ENCODE measurements around the gene WDR1.

The WDR1 gene, protein sequence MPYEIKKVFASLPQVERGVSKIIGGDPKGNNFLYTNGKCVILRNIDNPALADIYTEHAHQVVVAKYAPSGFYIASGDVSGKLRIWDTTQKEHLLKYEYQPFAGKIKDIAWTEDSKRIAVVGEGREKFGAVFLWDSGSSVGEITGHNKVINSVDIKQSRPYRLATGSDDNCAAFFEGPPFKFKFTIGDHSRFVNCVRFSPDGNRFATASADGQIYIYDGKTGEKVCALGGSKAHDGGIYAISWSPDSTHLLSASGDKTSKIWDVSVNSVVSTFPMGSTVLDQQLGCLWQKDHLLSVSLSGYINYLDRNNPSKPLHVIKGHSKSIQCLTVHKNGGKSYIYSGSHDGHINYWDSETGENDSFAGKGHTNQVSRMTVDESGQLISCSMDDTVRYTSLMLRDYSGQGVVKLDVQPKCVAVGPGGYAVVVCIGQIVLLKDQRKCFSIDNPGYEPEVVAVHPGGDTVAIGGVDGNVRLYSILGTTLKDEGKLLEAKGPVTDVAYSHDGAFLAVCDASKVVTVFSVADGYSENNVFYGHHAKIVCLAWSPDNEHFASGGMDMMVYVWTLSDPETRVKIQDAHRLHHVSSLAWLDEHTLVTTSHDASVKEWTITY

GRCh38 chr4:10116569-10117358 lies at the start of gene WDR1:
TSS of gene WDR1 (minus strand) at chr4:10116799. CDS start at chr4:10116666, 133 bp downstream.
- DNase-seq (peak; percentile 91), ATAC-seq (ENCODE audit: insufficient read depth, low read depth) (peak; percentile 81)
- peak within 1 kb of the TSS; percentile 88 for H3K27ac ChIP-seq (ENCODE audit: low read length)
- peak within 1 kb of the TSS; percentile 59 to 88; a peak in 3 of 4 replicates for H3K4me3 ChIP-seq (ENCODE audit: low read depth in 1 of 2, low read length in 2 of 2)
- peaks cover 44% of the 10 kb centered on the region for H3K36me3 ChIP-seq (ENCODE audit: insufficient read depth, low read length)
- H3K4me1 ChIP-seq (ENCODE audit: insufficient read depth, low read length): peaks cover 72% of the 10 kb centered on the region
- H3K79me2 ChIP-seq (ENCODE audit: insufficient read depth, low read length): peaks cover 49% of the 10 kb centered on the region
- no peaks in the 10 kb centered on the region for H3K27me3 ChIP-seq (ENCODE audit: insufficient read depth, low read length, poor library complexity)
- H4K20me1 ChIP-seq (ENCODE audit: insufficient read depth, low read length): peaks cover 44% of the 10 kb centered on the region
- peak within 1 kb of the TSS; percentile 82 for H3K4me2 ChIP-seq (ENCODE audit: insufficient read depth, low read length)
- H2AFZ ChIP-seq (ENCODE audit: low read depth, low read length): peak within 1 kb of the TSS; percentile 77
- H3K9ac ChIP-seq (ENCODE audit: low read depth, low read length): peak within 1 kb of the TSS; percentile 63
- no peaks in the 10 kb centered on the region for H3K9me3 ChIP-seq (ENCODE audit: insufficient read depth, low read length, severe bottlenecking)
- TF ChIP-seq, protein P1, sequence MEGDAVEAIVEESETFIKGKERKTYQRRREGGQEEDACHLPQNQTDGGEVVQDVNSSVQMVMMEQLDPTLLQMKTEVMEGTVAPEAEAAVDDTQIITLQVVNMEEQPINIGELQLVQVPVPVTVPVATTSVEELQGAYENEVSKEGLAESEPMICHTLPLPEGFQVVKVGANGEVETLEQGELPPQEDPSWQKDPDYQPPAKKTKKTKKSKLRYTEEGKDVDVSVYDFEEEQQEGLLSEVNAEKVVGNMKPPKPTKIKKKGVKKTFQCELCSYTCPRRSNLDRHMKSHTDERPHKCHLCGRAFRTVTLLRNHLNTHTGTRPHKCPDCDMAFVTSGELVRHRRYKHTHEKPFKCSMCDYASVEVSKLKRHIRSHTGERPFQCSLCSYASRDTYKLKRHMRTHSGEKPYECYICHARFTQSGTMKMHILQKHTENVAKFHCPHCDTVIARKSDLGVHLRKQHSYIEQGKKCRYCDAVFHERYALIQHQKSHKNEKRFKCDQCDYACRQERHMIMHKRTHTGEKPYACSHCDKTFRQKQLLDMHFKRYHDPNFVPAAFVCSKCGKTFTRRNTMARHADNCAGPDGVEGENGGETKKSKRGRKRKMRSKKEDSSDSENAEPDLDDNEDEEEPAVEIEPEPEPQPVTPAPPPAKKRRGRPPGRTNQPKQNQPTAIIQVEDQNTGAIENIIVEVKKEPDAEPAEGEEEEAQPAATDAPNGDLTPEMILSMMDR (IDR thresholded peaks at IDR 0.05; ENCODE audit: borderline replicate concordance, extremely low read depth, low read length, poor library complexity, severe bottlenecking): no peak
- no peak for TF ChIP-seq EZH2 (IDR thresholded peaks at IDR 0.05; ENCODE audit: borderline replicate concordance, low read depth, low read length, severe bottlenecking)

GRCh38 chr4:10164877-10165283 lies 48.3 kb upstream of the WDR1 start:
- H3K9me3 ChIP-seq (ENCODE audit: insufficient read depth, low read length, severe bottlenecking): no peaks in the 10 kb centered on the region
- DNase-seq (peak; percentile 31), ATAC-seq (ENCODE audit: insufficient read depth, low read depth) (no peak)
- H3K27ac ChIP-seq (ENCODE audit: low read length): no peak overlapping the region
- H3K9ac ChIP-seq (ENCODE audit: low read depth, low read length): no peak overlapping the region
- no peak overlapping the region for H2AFZ ChIP-seq (ENCODE audit: low read depth, low read length)
- TF ChIP-seq, protein P1 (IDR thresholded peaks at IDR 0.05; ENCODE audit: borderline replicate concordance, extremely low read depth, low read length, poor library complexity, severe bottlenecking): peak; percentile 62
- no peak for TF ChIP-seq EZH2 (IDR thresholded peaks at IDR 0.05; ENCODE audit: borderline replicate concordance, low read depth, low read length, severe bottlenecking)
- no peaks in the 10 kb centered on the region for H3K79me2 ChIP-seq (ENCODE audit: insufficient read depth, low read length)
- H3K36me3 ChIP-seq (ENCODE audit: insufficient read depth, low read length): no peaks in the 10 kb centered on the region
- H4K20me1 ChIP-seq (ENCODE audit: insufficient read depth, low read length): no peaks in the 10 kb centered on the region
- no peaks in the 10 kb centered on the region for H3K4me1 ChIP-seq (ENCODE audit: insufficient read depth, low read length)
- no peak overlapping the region for H3K4me2 ChIP-seq (ENCODE audit: insufficient read depth, low read length)
- H3K4me3 ChIP-seq (ENCODE audit: low read depth in 1 of 2, low read length in 2 of 2): no peak overlapping the region
- H3K27me3 ChIP-seq (ENCODE audit: insufficient read depth, low read length, poor library complexity): no peaks in the 10 kb centered on the region

- ATAC-seq (ENCODE audit: insufficient read depth, low read depth): no peak
- H3K36me3 ChIP-seq (ENCODE audit: insufficient read depth, low read length): no peaks in the 10 kb centered on the region
- no peak overlapping the region for H3K4me3 ChIP-seq (ENCODE audit: low read depth in 1 of 2, low read length in 2 of 2)
- no peak overlapping the region for H2AFZ ChIP-seq (ENCODE audit: low read depth, low read length)
- H3K27me3 ChIP-seq (ENCODE audit: insufficient read depth, low read length, poor library complexity): no peaks in the 10 kb centered on the region
- H4K20me1 ChIP-seq (ENCODE audit: insufficient read depth, low read length): no peaks in the 10 kb centered on the region
- TF ChIP-seq EZH2 (IDR thresholded peaks at IDR 0.05; ENCODE audit: borderline replicate concordance, low read depth, low read length, severe bottlenecking): no peak
- TF ChIP-seq, protein P1 (IDR thresholded peaks at IDR 0.05; ENCODE audit: borderline replicate concordance, extremely low read depth, low read length, poor library complexity, severe bottlenecking): no peak
- no peaks in the 10 kb centered on the region for H3K9me3 ChIP-seq (ENCODE audit: insufficient read depth, low read length, severe bottlenecking)
- no peaks in the 10 kb centered on the region for H3K4me1 ChIP-seq (ENCODE audit: insufficient read depth, low read length)
- DNase-seq: no peak
- no peak overlapping the region for H3K27ac ChIP-seq (ENCODE audit: low read length)
- H3K4me2 ChIP-seq (ENCODE audit: insufficient read depth, low read length): no peak overlapping the region
- no peaks in the 10 kb centered on the region for H3K79me2 ChIP-seq (ENCODE audit: insufficient read depth, low read length)
- H3K9ac ChIP-seq (ENCODE audit: low read depth, low read length): no peak overlapping the region
Observed at GRCh38 chr4:10163296-10163695, 46.7 kb upstream of the WDR1 start.
